Measurements from ENCODE around the gene CCDC106.

CCDC106 gene

DNA sequence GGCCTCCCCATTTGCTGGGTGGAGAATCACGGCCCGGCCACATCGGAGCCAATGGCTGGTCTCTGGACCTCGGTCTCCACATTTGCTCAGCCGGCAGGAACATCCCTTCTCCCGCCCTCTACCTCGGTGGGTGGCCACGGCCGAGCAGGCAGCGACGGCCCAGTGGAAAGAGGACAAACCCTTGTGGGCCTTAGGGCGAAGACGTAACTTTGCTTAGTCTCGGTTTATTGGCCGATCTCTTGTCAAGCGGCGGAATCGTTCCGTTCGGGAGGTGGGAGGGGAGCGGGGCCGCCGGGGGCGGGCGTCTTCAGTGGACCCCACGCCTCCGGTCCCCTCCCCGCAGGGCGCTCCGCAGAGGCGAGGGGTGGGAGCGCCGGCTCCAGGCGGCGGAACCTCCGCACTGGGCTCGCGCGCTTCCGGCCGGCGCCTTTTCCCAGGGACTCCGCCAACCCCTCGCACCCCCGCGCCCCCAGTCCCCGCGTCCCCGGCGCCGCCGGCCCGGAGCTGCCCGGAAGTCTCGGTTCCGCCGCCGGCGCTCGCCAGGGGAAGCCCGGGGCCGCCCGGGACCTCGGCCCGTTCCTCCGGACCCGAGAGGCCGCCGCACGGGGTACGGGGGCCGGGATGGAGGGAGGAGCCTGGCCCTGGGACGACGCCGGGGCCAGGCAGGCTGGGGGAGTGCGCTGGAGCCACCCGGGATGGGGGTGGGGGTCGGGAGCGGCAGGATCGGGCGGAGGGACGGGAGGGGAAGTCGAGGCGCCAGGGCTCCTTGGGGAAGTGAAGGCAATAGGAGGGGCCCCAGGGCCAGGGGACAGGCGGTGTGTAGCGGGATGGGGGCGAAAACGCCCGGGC, 7.2 kb upstream of the CCDC106 start, which contains the start of gene ZNF580 (continued):
- TF ChIP-seq, protein P1, sequence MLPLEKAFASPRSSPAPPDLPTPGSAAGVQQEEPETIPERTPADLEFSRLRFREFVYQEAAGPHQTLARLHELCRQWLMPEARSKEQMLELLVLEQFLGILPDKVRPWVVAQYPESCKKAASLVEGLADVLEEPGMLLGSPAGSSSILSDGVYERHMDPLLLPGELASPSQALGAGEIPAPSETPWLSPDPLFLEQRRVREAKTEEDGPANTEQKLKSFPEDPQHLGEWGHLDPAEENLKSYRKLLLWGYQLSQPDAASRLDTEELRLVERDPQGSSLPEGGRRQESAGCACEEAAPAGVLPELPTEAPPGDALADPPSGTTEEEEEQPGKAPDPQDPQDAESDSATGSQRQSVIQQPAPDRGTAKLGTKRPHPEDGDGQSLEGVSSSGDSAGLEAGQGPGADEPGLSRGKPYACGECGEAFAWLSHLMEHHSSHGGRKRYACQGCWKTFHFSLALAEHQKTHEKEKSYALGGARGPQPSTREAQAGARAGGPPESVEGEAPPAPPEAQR (tag by site-specific recombination; IDR thresholded peaks at IDR 0.05), result no peak
- no peak for TF ChIP-seq SCRT1 (tag by site-specific recombination; IDR thresholded peaks at IDR 0.05; ENCODE audit: borderline replicate concordance)
- TF ChIP-seq SETDB1 (IDR thresholded peaks at IDR 0.05; ENCODE audit: insufficient read length, low read length), result no peak
- TF ChIP-seq ZNF530 (tag by site-specific recombination; IDR thresholded peaks at IDR 0.05; ENCODE audit: low read depth), result no peak
- no peak for TF ChIP-seq ZFP3 (tag by site-specific recombination; IDR thresholded peaks at IDR 0.05; ENCODE audit: low read depth)
- TF ChIP-seq ZNF23 (tag by site-specific recombination; IDR thresholded peaks at IDR 0.05; ENCODE audit: borderline replicate concordance), result no peak
- TF ChIP-seq ZNF558 (tag by site-specific recombination; IDR thresholded peaks at IDR 0.05), result no peak
- TF ChIP-seq, protein P2, sequence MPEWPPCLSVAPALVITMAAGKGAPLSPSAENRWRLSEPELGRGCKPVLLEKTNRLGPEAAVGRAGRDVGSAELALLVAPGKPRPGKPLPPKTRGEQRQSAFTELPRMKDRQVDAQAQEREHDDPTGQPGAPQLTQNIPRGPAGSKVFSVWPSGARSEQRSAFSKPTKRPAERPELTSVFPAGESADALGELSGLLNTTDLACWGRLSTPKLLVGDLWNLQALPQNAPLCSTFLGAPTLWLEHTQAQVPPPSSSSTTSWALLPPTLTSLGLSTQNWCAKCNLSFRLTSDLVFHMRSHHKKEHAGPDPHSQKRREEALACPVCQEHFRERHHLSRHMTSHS (tag by site-specific recombination; IDR thresholded peaks at IDR 0.05), result no peak
- TF ChIP-seq ZNF184 (tag by site-specific recombination; IDR thresholded peaks at IDR 0.05), result no peak
- no peak for TF ChIP-seq ZNF473 (tag by site-specific recombination; IDR thresholded peaks at IDR 0.05)
- TF ChIP-seq ZNF114 (tag by site-specific recombination; IDR thresholded peaks at IDR 0.05), result no peak
- no peak for TF ChIP-seq ZNF600 (tag by site-specific recombination; IDR thresholded peaks at IDR 0.05)
- no peak for TF ChIP-seq ZNF121 (tag by site-specific recombination; IDR thresholded peaks at IDR 0.05)
- TF ChIP-seq, protein P3, sequence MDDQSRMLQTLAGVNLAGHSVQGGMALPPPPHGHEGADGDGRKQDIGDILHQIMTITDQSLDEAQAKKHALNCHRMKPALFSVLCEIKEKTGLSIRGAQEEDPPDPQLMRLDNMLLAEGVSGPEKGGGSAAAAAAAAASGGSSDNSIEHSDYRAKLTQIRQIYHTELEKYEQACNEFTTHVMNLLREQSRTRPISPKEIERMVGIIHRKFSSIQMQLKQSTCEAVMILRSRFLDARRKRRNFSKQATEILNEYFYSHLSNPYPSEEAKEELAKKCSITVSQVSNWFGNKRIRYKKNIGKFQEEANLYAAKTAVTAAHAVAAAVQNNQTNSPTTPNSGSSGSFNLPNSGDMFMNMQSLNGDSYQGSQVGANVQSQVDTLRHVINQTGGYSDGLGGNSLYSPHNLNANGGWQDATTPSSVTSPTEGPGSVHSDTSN (CRISPR knock-in tag; IDR thresholded peaks at IDR 0.05), result peak; percentile 90; the same call in 1 of the 2 replicates
- TF ChIP-seq ZFP69B (tag by site-specific recombination; IDR thresholded peaks at IDR 0.05), result peak; percentile 96
- TF ChIP-seq, protein P4, sequence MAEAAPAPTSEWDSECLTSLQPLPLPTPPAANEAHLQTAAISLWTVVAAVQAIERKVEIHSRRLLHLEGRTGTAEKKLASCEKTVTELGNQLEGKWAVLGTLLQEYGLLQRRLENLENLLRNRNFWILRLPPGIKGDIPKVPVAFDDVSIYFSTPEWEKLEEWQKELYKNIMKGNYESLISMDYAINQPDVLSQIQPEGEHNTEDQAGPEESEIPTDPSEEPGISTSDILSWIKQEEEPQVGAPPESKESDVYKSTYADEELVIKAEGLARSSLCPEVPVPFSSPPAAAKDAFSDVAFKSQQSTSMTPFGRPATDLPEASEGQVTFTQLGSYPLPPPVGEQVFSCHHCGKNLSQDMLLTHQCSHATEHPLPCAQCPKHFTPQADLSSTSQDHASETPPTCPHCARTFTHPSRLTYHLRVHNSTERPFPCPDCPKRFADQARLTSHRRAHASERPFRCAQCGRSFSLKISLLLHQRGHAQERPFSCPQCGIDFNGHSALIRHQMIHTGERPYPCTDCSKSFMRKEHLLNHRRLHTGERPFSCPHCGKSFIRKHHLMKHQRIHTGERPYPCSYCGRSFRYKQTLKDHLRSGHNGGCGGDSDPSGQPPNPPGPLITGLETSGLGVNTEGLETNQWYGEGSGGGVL (tag by site-specific recombination; IDR thresholded peaks at IDR 0.05), result peak; percentile 92
- no peak for TF ChIP-seq ZNF529 (tag by site-specific recombination; IDR thresholded peaks at IDR 0.05; ENCODE audit: insufficient replicate concordance)
- TF ChIP-seq ZNF670 (tag by site-specific recombination; IDR thresholded peaks at IDR 0.05; ENCODE audit: low read depth), result no peak
- peak; percentile 49; the same call in 1 of the 2 replicates for TF ChIP-seq SP7 (tag by site-specific recombination; IDR thresholded peaks at IDR 0.05)
- TF ChIP-seq ZNF830 (tag by site-specific recombination; IDR thresholded peaks at IDR 0.05; ENCODE audit: low read depth), result no peak
- TF ChIP-seq ZNF544 (tag by site-specific recombination; IDR thresholded peaks at IDR 0.05), result no peak
- no peak for TF ChIP-seq ZNF248 (tag by site-specific recombination; IDR thresholded peaks at IDR 0.05)
- TF ChIP-seq, protein P5, sequence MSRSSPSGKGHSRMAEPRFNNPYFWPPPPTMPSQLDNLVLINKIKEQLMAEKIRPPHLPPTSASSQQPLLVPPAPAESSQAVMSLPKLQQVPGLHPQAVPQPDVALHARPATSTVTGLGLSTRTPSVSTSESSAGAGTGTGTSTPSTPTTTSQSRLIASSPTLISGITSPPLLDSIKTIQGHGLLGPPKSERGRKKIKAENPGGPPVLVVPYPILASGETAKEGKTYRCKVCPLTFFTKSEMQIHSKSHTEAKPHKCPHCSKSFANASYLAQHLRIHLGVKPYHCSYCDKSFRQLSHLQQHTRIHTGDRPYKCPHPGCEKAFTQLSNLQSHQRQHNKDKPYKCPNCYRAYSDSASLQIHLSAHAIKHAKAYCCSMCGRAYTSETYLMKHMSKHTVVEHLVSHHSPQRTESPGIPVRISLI (tag by site-specific recombination; IDR thresholded peaks at IDR 0.05), result no peak
- TF ChIP-seq, protein P6, sequence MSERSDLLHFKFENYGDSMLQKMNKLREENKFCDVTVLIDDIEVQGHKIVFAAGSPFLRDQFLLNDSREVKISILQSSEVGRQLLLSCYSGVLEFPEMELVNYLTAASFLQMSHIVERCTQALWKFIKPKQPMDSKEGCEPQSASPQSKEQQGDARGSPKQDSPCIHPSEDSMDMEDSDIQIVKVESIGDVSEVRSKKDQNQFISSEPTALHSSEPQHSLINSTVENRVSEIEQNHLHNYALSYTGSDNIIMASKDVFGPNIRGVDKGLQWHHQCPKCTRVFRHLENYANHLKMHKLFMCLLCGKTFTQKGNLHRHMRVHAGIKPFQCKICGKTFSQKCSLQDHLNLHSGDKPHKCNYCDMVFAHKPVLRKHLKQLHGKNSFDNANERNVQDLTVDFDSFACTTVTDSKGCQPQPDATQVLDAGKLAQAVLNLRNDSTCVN (tag by site-specific recombination; optimal IDR thresholded peaks at IDR 0.05), result peak; percentile 48
- no peak for TF ChIP-seq BCL11A (tag by site-specific recombination; IDR thresholded peaks at IDR 0.05; ENCODE audit: low read depth)
- peak; percentile 96 for TF ChIP-seq GLIS2 (tag by site-specific recombination; IDR thresholded peaks at IDR 0.05)
- TF ChIP-seq, protein P7, sequence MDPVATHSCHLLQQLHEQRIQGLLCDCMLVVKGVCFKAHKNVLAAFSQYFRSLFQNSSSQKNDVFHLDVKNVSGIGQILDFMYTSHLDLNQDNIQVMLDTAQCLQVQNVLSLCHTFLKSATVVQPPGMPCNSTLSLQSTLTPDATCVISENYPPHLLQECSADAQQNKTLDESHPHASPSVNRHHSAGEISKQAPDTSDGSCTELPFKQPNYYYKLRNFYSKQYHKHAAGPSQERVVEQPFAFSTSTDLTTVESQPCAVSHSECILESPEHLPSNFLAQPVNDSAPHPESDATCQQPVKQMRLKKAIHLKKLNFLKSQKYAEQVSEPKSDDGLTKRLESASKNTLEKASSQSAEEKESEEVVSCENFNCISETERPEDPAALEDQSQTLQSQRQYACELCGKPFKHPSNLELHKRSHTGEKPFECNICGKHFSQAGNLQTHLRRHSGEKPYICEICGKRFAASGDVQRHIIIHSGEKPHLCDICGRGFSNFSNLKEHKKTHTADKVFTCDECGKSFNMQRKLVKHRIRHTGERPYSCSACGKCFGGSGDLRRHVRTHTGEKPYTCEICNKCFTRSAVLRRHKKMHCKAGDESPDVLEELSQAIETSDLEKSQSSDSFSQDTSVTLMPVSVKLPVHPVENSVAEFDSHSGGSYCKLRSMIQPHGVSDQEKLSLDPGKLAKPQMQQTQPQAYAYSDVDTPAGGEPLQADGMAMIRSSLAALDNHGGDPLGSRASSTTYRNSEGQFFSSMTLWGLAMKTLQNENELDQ (tag by site-specific recombination; IDR thresholded peaks at IDR 0.05; ENCODE audit: low read depth), result no peak
- TF ChIP-seq ZNF623 (tag by site-specific recombination; IDR thresholded peaks at IDR 0.05), result no peak
- no peak for TF ChIP-seq ZSCAN16 (tag by site-specific recombination; IDR thresholded peaks at IDR 0.05)
